ENCODE measurements around the gene TYRP1.

The TYRP1 gene

DNA sequence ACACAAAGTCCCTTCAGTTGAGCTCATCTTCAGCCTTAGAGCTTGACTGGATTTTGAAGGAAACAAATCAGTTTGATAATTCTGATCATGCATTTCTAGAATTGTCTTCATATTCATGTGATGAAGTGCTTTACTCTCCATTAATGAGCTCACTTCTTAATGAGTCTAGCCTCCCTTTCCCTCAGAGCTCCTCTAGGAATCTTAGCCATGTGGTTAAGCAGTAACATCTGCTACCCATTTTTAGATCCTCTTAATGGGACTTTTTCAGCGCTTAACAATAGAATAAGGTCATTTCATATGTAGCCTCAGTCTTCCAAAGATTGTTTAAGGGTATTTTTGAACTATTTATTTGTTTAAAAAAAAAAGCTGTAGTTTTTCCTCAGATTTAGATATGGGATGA lies 44.7 kb downstream of the TYRP1 start:
- no peak for DNase-seq

DNA sequence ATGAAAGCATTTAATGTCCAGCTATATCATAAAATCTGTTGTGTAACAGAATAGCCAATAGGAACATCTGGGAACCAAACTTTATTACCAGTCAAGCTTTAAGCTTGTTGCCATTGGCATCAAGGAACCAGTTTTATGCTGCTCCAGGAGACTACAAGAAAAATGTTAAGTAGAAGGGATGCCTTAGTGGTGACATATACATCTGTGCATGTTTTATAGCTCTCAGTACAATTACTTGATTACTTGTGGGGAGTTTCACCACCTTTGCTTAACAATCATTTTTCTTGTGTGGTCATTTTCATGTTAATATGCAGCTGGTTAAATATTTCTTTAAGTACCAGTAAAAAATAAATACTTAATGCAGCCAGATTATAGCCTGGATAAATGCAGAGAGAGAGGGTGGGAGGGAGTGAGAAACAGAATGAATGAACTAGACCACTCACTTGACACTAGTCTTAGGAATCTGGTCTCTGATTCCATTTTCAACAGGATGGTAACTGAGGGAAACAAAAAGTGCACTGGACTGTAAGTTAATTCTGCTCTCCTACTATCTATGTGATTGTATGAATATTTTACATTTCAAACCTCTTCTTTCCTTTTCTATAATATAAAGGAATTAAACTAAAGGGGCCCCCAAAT lies 45.9 kb downstream of the TYRP1 start:
- no peak for DNase-seq

DNA sequence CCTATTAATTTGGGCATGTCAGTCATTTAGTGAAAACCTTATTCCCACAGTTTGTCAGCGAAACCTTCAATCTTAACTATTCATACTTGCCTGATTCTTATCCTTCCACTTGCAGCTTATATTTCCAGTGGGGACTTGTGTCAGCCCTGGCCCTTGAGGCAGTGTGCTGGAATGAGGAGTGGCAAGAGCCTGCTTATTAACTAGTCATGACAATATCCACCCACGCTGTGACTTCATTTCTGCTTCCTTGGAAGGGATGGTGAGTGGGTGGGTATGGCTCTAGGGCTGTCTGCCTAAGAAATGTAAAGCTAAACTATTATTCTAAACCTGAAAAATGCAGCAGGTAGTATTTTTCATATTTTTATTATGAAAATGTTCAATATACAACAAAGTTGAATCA lies 47.7 kb downstream of the TYRP1 start:
- no peak for DNase-seq

DNA sequence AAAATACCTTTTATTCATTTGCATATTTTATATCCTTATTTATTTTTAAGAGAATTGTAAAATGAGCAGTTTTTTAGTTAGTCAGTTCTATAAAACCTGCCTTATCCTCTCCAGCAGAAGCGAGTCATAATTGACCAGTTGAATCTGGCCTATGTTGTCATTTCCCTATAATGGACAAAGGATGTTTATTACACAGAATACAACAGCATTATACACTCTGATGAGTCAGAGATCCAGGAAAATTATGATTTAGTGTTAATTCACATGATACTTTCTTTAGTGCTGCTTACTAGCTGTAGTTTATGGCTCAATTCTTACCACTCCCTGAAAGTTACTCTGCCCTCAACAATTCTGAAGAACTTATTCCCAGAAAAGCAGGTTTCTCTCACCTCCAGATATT lies 54.8 kb downstream of the TYRP1 start:
- DNase-seq, result no peak

DNA sequence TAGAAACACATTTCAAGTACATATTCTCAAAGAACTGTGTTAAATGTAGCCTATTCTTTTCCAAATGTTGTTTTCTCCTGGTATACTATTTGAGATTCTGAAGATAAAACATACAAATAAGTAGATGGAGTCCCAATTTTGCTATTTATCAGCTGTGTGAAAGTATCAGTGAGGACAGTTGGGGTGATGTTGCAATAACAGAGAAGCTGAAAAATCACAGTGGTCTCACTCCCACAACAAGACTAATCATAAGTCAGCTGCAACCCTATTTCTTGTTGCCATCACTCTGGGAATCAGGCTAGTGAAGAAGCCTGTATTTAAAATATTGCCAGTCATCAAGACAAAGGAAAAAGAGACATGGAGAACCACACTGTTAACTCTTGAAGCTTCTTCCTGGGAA lies 55.8 kb downstream of the TYRP1 start:
- DNase-seq, result no peak

DNA sequence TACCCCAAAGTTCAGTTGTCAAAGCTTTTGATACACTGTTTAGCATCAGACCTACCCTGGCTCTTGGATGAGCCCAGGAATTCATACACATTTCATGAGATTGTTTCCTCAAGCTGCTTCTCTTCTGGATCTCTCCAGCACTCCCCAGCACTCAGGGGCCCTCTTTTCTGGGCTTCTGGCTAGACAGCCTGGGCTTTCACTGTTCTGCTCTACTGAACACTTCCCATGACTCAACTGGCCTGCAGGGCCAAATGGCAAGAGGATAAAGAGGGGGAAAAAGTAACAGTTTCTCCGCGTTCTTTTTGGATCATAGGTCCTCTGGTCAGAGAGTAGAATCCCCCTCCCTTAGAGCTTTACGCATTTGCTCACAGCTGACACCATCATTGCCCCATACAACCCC lies 60.7 kb downstream of the TYRP1 start:
- no peak for DNase-seq

DNA sequence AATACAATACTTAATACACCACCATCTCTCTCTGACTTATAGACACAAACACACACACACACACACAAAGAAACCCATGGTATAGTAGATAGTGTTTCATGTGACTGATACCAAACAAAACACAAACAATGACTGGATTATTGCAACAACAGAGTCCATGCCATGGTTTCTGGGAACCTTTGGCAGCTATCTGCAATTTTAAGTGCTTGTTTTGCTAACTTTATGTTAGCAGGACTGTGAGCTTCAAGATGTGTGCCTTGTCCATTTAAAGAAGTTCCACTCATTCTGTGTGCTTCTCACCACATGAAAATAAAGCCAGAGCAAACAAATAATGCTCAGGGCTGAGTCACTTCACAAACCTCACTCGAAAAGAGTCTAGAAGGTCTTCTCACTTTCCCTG lies 66.6 kb downstream of the TYRP1 start:
- no peak for DNase-seq

All from stimulated activated CD8-positive, alpha-beta memory T cell treated with anti-CD3 and anti-CD28 coated beads, Interleukin-4, amount 100 ng/mL, for 48 hours (primary cell).